Measurements from ENCODE around the gene WARS2. TPM values are rescaled to one million over a fixed set of nuclear protein-coding genes. Genes with fewer than 3 reads are reported as not detected.

WARS2 gene
- total RNA-seq, 6 experiments from 2014 or later, result 4.3 to 8.7 (median 6.2) TPM

GRCh38 chr1:119099775-119100174 is 40.7 kb downstream of the WARS2 start:
- Histone ChIP-seq H3K36me3 (no peaks in the 10 kb centered on the region), H3K27ac (no peak overlapping the region), H3K9me3 (no peaks in the 10 kb centered on the region), H3K4me1 (no peaks in the 10 kb centered on the region), H3K27me3 (no peaks in the 10 kb centered on the region), H3K4me3 (no peak overlapping the region)
- ATAC-seq (no peak), DNase-seq (no peak)
- TF ChIP-seq CTCF (IDR thresholded peaks at IDR 0.05) (no peak), POLR2A (IDR thresholded peaks at IDR 0.05) (no peak)
- intact Hi-C loops (cut with DNase I), result no loop called here

GRCh38 chr1:119097380-119097779 is 43.1 kb downstream of the WARS2 start:
- no peak overlapping the region for H3K27ac ChIP-seq
- H3K4me1 ChIP-seq, result no peaks in the 10 kb centered on the region
- ATAC-seq (no peak), DNase-seq (no peak)
- no peaks in the 10 kb centered on the region for H3K27me3 ChIP-seq
- H3K9me3 ChIP-seq, result no peaks in the 10 kb centered on the region
- TF ChIP-seq CTCF (IDR thresholded peaks at IDR 0.05), result no peak
- no peak for TF ChIP-seq POLR2A (IDR thresholded peaks at IDR 0.05)
- 70% methylated on average over 3 of the region's 3 CpGs for WGBS (ENCODE audit: insufficient coverage, low coverage, low lambda C conversion rate, missing lambda C conversion rate)
- H3K36me3 ChIP-seq, result no peaks in the 10 kb centered on the region
- no peak overlapping the region for H3K4me3 ChIP-seq
- intact Hi-C loops (cut with DNase I), result no loop called here

- no peak overlapping the region for H3K27ac ChIP-seq
- TF ChIP-seq POLR2A (IDR thresholded peaks at IDR 0.05), result no peak
- no peak for TF ChIP-seq CTCF (IDR thresholded peaks at IDR 0.05)
- intact Hi-C loops (cut with DNase I), result no loop called here
- no peaks in the 10 kb centered on the region for H3K9me3 ChIP-seq
- no peaks in the 10 kb centered on the region for H3K4me1 ChIP-seq
- no peaks in the 10 kb centered on the region for H3K27me3 ChIP-seq
- H3K4me3 ChIP-seq, result no peak overlapping the region
- H3K36me3 ChIP-seq, result no peaks in the 10 kb centered on the region
- WGBS (ENCODE audit: insufficient coverage, low coverage, low lambda C conversion rate, missing lambda C conversion rate), result 100% methylated on average over 1 of the region's 1 CpG
- DNase-seq, result no peak
- ATAC-seq, result no peak
Measured at GRCh38 chr1:119093721-119094120, 46.7 kb downstream of the WARS2 start.

- no peak for TF ChIP-seq CTCF (IDR thresholded peaks at IDR 0.05)
- Histone ChIP-seq H3K27me3 (no peaks in the 10 kb centered on the region), H3K4me3 (no peak overlapping the region), H3K36me3 (no peaks in the 10 kb centered on the region), H3K9me3 (no peaks in the 10 kb centered on the region), H3K27ac (no peak overlapping the region), H3K4me1 (no peaks in the 10 kb centered on the region)
- ATAC-seq (no peak), DNase-seq (no peak)
- intact Hi-C loops (cut with DNase I), result no loop called here
- WGBS (ENCODE audit: insufficient coverage, low coverage, low lambda C conversion rate, missing lambda C conversion rate), result 83% methylated on average over 4 of the region's 4 CpGs
Measured at GRCh38 chr1:119091618-119092017, 48.8 kb downstream of the WARS2 start.

GRCh38 chr1:119090250-119090649 is 50.2 kb downstream of the WARS2 start:
- DNase-seq, result no peak
- Histone ChIP-seq H3K36me3 (no peaks in the 10 kb centered on the region), H3K27me3 (no peaks in the 10 kb centered on the region), H3K27ac (no peak overlapping the region), H3K4me3 (no peak overlapping the region), H3K4me1 (no peaks in the 10 kb centered on the region), H3K9me3 (no peaks in the 10 kb centered on the region)
- WGBS (ENCODE audit: insufficient coverage, low coverage, low lambda C conversion rate, missing lambda C conversion rate), result 100% methylated on average over 2 of the region's 3 CpGs
- intact Hi-C loops (cut with DNase I), result no loop called here
- ATAC-seq, result no peak
- TF ChIP-seq CTCF (IDR thresholded peaks at IDR 0.05), result no peak
- no peak for TF ChIP-seq POLR2A (IDR thresholded peaks at IDR 0.05)

Measured in right lobe of liver (tissue), 6 donors.